Psoas muscle (tissue), 8 donors: ENCODE results near the gene ELOA. TPM values are rescaled to one million over a fixed set of nuclear protein-coding genes. Genes with fewer than 3 reads are reported as not detected.

ENCODE experiments used
- ATAC-seq, 4 donors: fragments of 200-7000 bp; cut with Tn5 transposase; one replicate each; pipeline ENCODE4 v1.9.1; 2020; ENCODE audit warnings: moderate library complexity in 3 of 4, mild to moderate bottlenecking in 2 of 4
- DNase-seq, 2 donors: peaks; one replicate each; pipeline ENCODE4 v3.0.0-alpha.2; 2020
- H3K27ac ChIP-seq: fragments of 200-600 bp; one replicate; pipeline ENCODE4 v1.8.0; 2022
- H3K27me3 ChIP-seq, 3 donors: fragments of 200-600 bp in 1 of 3; one replicate each; pipeline versions ENCODE4 v1.6.1 to v1.8.0; 2013 to 2022; ENCODE audit warnings: low read length in 2 of 3, mild to moderate bottlenecking in 2 of 3, moderate library complexity in 1 of 3; ENCODE audit not compliant: insufficient read depth in 3 of 3
- H3K36me3 ChIP-seq, 2 donors: fragments of 200-600 bp in 1 of 2; one replicate each; pipeline versions ENCODE4 v1.6.1 to v1.8.0; 2013 to 2022; ENCODE audit warnings: low read depth in 1 of 2, mild to moderate bottlenecking in 1 of 2, moderate library complexity in 1 of 2; ENCODE audit not compliant: insufficient read depth in 1 of 2
- H3K4me1 ChIP-seq: fragments of 200-600 bp; one replicate; pipeline ENCODE4 v1.8.0; 2022
- H3K4me3 ChIP-seq: fragments of 200-600 bp; one replicate; pipeline ENCODE4 v1.8.0; 2022; ENCODE audit warnings: mild to moderate bottlenecking
- H3K9me3 ChIP-seq: fragments of 200-600 bp; one replicate; pipeline ENCODE4 v1.8.0; 2022
- CTCF ChIP-seq: fragments of 200-600 bp; IDR thresholded peaks from one replicate; pipeline ENCODE4 v1.8.0; 2022; ENCODE audit warnings: antibody characterized with exemption
- WGBS, 3 donors: extraction: QIAGEN DNeasy Blood & Tissue Kit; methylation state at CpG; one replicate each; pipeline versions ENCODE4 v1.1.6 to v1.1.7; 2013; 5-methylcytosine and 5-hydroxymethylcytosine counted together
- intact Hi-C, 2 donors: fragments of 100-400 bp; cut with DNase I; formaldehyde crosslinking; loops; one replicate each; pipeline versions ENCODE4 v1.11.0 to v1.14.2; 2022
- polyA plus RNA-seq, 3 donors: library from polyadenylated mRNA; stranded (reverse); fragments of 200-250 nt; gene quantifications; one replicate each; pipeline ENCODE4 v1.2.3, GENCODE V29; 2013
- total RNA-seq, 4 donors: library from RNA; stranded (reverse); fragmentation: NEBNext Ultra II Directional in 2 of 4; extraction: Animal tissue kit (Norgen Biotek cat#: 25700) in 2 of 4; gene quantifications; one replicate each; pipeline versions ENCODE4 v1.2.1 to v1.2.4, GENCODE V29; 2021 to 2023
- donor health status: healthy with polysubstance abuse.
- donor health status: DM: no; HTN: no; CAD: no; lungs with moderate emphysema.
- donor health status: Bipolar disorder and iron deficiency.
- donor health status: healthy.
- donor health status: DM: yes; HTN: yes; CAD: no.
- donor health status: DM: no; HTN: no; CAD: no.
- donor health status: DM: no; HTN: no; CAD: no.
- donor health status: DM: yes; HTN: yes; CAD: no.

Gene ELOA
- total and polyA plus RNA-seq, 7 donors = 19.8 to 68.9 (median 50.5) TPM

DNA sequence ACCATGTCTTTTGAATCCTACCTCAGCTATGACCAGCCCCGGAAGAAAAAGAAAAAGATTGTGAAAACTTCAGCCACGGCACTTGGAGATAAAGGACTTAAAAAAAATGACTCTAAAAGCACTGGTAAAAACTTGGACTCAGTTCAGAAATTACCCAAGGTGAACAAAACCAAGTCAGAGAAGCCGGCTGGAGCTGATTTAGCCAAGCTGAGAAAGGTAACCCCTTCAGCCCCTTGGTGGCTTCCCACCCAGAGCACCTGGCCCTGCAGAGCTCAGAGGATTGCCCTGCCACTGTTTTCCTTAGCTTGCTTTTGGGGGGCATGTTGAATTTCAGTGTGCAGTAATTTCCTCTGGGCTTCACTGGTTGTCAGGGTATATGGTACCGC, 8.5 kb downstream of the ELOA start:
- intact Hi-C loops = no loop called here
- no peak overlapping the region for H3K4me3 ChIP-seq
- DNase-seq = no peak
- ATAC-seq = no peak
- H3K27me3 ChIP-seq = no peaks in the 10 kb centered on the region
- H3K27ac ChIP-seq = no peak overlapping the region
- 83 to 90% (median 85%) methylated on average over 4 of the region's 4 CpGs for WGBS, 3 donors
- H3K36me3 ChIP-seq = peaks cover 15 to 84% of the 10 kb centered on the region in 2 donors
- no peak for TF ChIP-seq CTCF
- H3K4me1 ChIP-seq = peaks cover 21% of the 10 kb centered on the region
- no peaks in the 10 kb centered on the region for H3K9me3 ChIP-seq

DNA sequence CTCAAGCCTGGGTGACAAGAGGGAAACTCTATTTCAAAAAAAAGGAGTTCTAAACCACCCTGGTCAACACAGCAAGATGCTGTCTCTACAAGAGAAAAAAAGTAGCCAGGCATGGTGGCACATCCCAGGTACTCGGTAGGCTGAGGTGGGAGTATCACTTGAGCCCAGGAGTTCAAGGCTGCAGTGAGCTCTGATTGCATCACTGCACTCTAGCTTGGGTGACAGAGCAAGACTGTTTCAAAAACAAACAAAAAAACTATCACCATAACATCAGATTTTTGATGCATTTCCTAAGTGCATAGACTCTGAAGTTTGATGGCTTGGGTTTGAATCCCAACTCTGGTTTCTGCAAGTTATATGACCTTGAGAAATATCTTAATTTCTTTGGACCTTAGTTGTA, 9.6 kb downstream of the ELOA start:
- intact Hi-C loops = no loop called here
- TF ChIP-seq CTCF = no peak
- Histone ChIP-seq H3K9me3 (no peaks in the 10 kb centered on the region), H3K36me3 (peaks cover 13 to 92% of the 10 kb centered on the region in 2 donors), H3K27me3 (no peaks in the 10 kb centered on the region), H3K4me3 (no peak overlapping the region), H3K27ac (no peak overlapping the region), H3K4me1 (peaks cover 11% of the 10 kb centered on the region)
- DNase-seq = no peak
- WGBS, 3 donors = 88 to 100% (median 94%) methylated on average over 1 of the region's 1 CpG
- no peak for ATAC-seq

GRCh38 chr1:23756676-23757075, 13.4 kb downstream of the ELOA start:
- H3K4me3 ChIP-seq = no peak overlapping the region
- H3K36me3 ChIP-seq = peaks cover 20 to 99% of the 10 kb centered on the region in 2 donors
- no peak for TF ChIP-seq CTCF
- intact Hi-C loops = no loop called here
- H3K4me1 ChIP-seq = peaks cover 26% of the 10 kb centered on the region
- ATAC-seq (peak in 2 of 4 donors; percentile 48 to 50), DNase-seq (no peak)
- 74 to 93% (median 78%) methylated on average over 3 of the region's 3 CpGs for WGBS, 3 donors
- no peaks in the 10 kb centered on the region for H3K27me3 ChIP-seq
- no peaks in the 10 kb centered on the region for H3K9me3 ChIP-seq
- no peak overlapping the region for H3K27ac ChIP-seq

GRCh38 chr1:23757812-23758211, 14.5 kb downstream of the ELOA start:
- peaks cover 34% of the 10 kb centered on the region for H3K4me1 ChIP-seq
- TF ChIP-seq CTCF = no peak
- DNase-seq (peak in 1 of 2 donors; percentile 63), ATAC-seq (peak in 3 of 4 donors; percentile 21 to 56 (median 27))
- intact Hi-C loops = no loop called here
- H3K27me3 ChIP-seq = no peaks in the 10 kb centered on the region
- peaks cover 20 to 95% of the 10 kb centered on the region in 2 donors for H3K36me3 ChIP-seq
- H3K9me3 ChIP-seq = no peaks in the 10 kb centered on the region
- WGBS, 3 donors = 33 to 47% (median 43%) methylated on average over 1 of the region's 1 CpG
- H3K4me3 ChIP-seq = no peak overlapping the region
- H3K27ac ChIP-seq = peak overlapping the region; percentile 10

- ATAC-seq (peak in 2 of 4 donors; percentile 47 to 57), DNase-seq (no peak)
- WGBS, 3 donors = 23 to 42% (median 29%) methylated on average over 4 of the region's 4 CpGs
These were observed 16.0 kb downstream of the ELOA start for GRCh38 chr1:23759277-23759676.

More at GRCh38 chr1:23759277-23759676, 16.0 kb downstream of the ELOA start:
- intact Hi-C loops = no loop called here
- Histone ChIP-seq H3K36me3 (peaks cover 14 to 85% of the 10 kb centered on the region in 2 donors), H3K4me3 (no peak overlapping the region), H3K27me3 (no peaks in the 10 kb centered on the region), H3K9me3 (no peaks in the 10 kb centered on the region), H3K4me1 (peaks cover 46% of the 10 kb centered on the region), H3K27ac (peak overlapping the region; percentile 19)
- TF ChIP-seq CTCF = no peak
